HG03103 (cell line): ENCODE data around the gene CA5A.
A peak's percentile ranks its signal among the peaks of the same experiment; 100 is the strongest.
"Not testable (repeated sequence)": the region's sequence is repeated elsewhere in the genome, so short reads cannot be mapped to it uniquely, and the experiment has no call there.

Experiments used
- ATAC-seq: cut with Tn5 transposase; IDR thresholded peaks from one replicate; pipeline ENCODE4 v1.9.1; 2021; ENCODE audit warnings: low read depth; ENCODE audit not compliant: unreplicated experiment

Gene CA5A

GRCh38 chr16:87900489-87900888 is 35.8 kb downstream of the CA5A start:
- ATAC-seq: not testable (repeated sequence)

GRCh38 chr16:87897521-87898505 is 38.5 kb downstream of the CA5A start:
- no peak for ATAC-seq

GRCh38 chr16:87896924-87897520 is 39.3 kb downstream of the CA5A start:
- not testable (repeated sequence) for ATAC-seq

GRCh38 chr16:87896176-87896890 is 40.0 kb downstream of the CA5A start:
- ATAC-seq: not testable (repeated sequence)

GRCh38 chr16:87895641-87896141 is 40.6 kb downstream of the CA5A start:
- ATAC-seq: peak; percentile 65

GRCh38 chr16:87894005-87894404 is 42.3 kb downstream of the CA5A start:
- ATAC-seq: not testable (repeated sequence)

- ATAC-seq: no peak
These were observed 44.6 kb downstream of the CA5A start for GRCh38 chr16:87891764-87892163.

GRCh38 chr16:87889762-87890161 is 46.6 kb downstream of the CA5A start:
- not testable (repeated sequence) for ATAC-seq

- not testable (repeated sequence) for ATAC-seq
These were observed 48.0 kb downstream of the CA5A start for GRCh38 chr16:87888346-87888745.

- ATAC-seq: not testable (repeated sequence)
These were observed 48.4 kb downstream of the CA5A start for GRCh38 chr16:87887931-87888330.

GRCh38 chr16:87885371-87885967 is 50.9 kb downstream of the CA5A start:
- ATAC-seq: not testable (repeated sequence)

GRCh38 chr16:87882436-87883019 is 53.8 kb downstream of the CA5A start:
- ATAC-seq: no peak

- no peak for ATAC-seq
These were observed 54.8 kb downstream of the CA5A start for GRCh38 chr16:87881324-87882200.

- ATAC-seq: no peak
These were observed 56.1 kb downstream of the CA5A start for GRCh38 chr16:87880117-87880696.

GRCh38 chr16:87879411-87880013 is 56.8 kb downstream of the CA5A start:
- ATAC-seq: not testable (repeated sequence)

GRCh38 chr16:87878704-87879103 is 57.6 kb downstream of the CA5A start:
- no peak for ATAC-seq

- ATAC-seq: no peak
These were observed 58.3 kb downstream of the CA5A start for GRCh38 chr16:87877942-87878507.
